ENCODE measurements around the gene ACOD1.

The ACOD1 gene

DNA sequence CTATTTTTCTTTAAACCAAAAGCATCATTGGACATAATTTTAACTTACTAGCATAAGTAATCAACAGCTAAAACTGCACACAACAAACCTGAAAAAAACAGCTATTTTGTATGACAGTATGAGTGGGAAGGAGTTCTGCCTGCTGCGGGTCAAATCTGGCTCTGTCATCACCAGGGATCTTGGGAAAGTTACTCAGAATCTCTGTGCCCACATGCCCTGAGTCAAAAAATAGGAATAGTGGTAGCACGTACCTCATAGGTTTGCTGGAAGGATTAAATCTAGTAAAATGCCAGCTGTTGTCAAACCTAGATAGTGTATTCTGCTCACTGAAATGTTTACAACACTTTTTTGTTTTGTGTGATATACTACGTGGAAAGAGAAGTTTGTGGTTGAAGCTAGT lies 44.7 kb downstream of the ACOD1 start:
- DNase-seq, result peak in 1 of 6 experiments; percentile 36

DNA sequence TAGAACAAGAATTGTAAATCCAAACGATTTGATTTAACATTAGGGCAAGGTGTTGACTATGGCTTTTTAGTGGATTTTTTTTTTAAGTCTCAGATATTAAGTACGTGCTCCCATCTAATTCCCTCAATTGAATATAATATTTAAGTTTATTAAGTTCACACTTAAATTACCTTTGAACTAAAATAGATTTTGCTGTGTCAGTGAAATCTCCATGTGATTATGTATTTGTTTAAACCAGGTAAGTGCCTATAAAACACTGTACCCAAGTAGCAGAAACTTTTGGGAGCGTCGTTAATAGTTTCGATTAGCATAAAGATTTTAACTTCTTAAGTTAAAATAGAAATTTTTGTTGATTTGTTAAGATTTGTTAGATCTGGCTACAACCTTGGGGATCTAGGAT lies 45.2 kb downstream of the ACOD1 start:
- no peak for DNase-seq

DNA sequence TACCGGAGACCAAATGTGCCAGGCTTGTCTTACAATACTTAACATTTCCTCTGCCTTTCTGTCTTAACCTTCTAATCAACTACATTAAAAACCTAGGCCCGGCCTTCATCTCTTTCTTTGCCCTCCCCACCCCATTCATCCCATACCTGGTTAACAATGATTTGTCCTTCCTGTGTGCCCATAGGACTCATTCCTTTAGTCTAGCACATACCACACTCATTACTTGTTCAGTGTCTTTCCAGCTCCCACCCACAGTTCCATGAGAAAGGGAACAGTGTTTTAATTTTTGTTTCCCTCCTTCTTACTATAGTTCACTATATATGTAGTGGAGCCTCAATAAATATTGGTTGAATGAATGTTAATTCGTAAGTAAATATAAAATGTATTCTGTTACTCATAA lies 46.0 kb downstream of the ACOD1 start:
- DNase-seq, result no peak

DNA sequence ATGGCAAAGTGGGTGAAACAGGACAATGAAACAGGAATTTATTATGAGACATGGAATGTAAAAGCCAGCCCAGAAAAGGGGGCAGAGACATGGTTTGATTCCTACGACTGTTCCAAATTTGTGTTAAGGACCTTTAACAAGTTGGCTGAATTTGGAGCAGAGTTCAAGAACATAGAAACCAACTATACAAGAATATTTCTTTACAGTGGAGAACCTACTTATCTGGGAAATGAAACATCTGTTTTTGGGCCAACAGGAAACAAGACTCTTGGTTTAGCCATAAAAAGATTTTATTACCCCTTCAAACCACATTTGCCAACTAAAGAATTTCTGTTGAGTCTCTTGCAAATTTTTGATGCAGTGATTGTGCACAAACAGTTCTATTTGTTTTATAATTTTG lies 52.2 kb downstream of the ACOD1 start:
- DNase-seq, result no peak

DNA sequence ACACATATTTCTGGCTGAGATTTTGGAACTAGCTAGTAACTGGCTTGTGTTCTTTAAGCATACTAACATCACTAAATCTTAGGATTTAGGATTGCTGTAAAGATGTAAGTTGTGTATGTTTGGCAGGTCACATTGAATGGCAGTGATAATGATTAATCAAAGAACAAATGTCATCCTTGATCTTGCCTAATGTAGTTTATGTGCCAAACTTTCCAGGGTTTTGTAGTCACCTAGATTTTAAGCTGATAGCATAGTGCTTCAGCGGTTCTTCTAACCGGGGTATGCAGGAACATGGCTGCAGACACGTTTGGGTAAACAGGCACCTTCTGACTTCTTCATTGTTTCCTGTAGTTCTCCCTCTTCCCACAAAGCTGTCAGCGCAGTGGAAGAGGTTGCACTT lies 53.2 kb downstream of the ACOD1 start:
- DNase-seq, result no peak

DNA sequence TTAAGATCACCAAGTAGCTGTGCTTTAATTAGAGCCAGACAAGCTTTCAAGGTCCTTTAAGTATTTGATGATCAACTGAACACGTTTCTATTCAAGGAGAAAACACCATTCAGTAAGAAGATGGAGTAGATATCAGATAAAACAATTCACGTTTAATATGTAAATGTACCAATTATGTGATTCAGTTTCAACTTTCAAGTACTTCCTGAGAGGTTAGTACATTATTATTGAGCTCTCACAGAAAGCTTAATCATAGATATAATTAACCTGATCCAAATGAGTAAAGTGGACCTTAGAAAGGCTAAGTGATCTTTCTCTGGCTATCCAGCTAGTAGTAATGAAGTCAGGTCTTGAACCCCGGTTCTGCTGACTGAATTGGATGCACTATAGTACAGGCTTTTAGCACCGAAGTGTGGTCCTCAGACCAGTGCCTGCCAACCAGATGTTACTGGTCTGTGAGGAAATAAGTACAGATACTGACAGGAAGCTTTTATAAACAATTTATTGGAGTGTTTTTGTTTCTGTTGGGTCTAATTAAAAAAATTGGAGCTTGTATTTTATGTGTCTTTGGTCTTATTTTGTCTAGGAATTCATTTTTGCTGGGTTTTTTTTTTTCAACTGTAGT lies 53.8 kb downstream of the ACOD1 start:
- DNase-seq, result no peak

DNA sequence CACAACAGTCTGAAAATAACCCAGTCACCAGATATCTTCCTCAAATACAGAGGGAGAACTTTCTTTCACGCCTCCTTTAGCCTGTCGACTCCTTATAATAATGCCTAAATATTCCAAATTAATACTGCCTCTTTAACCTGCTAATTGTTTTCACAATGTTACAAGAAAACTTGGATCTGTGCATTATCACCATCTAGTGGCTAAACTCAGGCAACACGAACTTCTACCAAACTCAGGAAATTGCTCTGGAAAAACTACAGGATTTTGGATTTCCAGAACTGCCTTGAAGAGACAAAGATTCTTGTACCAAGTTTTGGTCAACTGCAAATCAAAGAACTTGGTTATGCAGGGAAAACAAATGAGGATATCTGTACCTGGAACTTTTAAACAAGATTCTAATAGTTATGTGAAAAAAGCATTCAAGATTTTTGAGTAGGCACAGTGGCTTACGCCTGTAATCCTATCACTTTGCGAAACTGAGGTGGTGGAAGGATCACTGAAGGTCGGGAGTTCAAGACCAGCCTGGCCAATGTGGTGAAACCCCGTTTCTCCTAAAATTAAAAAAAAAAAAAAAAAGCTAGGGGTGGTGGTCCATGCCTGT lies 54.4 kb downstream of the ACOD1 start:
- DNase-seq, result peak in 1 of 6 experiments; percentile 10

Measured in stimulated activated naive CD4-positive, alpha-beta T cell (primary cell).